ENCODE measurements around the gene ASMT.

Gene ASMT

DNA sequence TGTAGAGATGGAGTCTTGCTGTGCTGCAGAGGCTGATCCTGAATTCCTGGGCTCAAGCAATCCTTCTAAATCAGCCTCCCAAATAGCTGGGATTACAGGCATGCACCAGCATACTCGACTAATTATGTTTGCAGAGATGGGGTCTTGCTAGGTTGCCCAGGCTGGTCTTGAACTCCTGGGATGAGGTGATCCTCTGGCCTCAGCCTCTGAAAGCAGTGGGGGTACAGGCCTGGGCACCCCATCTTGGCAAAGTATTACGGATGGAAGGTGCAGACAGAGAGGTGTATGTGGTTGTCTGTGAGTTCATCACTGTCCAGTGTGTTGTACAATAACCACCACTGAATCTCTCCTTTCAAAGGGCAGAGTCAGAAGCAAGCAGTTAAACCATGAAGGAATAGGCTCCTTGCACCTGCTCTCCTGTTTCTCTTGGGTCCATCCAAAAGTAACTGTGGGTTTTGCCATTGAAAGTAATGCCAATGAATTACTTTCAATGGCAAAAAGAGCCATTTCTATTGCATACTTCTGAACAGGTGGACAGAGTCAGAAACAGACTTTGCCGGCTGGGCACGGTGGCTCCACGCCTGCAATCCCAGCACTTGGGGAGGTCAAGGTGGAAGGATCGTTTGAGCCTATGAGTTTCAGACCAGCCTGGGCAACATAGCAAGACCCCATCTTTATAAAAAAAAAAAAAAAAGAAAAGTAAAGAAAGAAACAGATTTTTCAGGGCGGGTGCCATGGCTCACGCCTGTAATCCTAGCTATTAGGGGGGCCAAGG, 30.4 kb upstream of the ASMT start:
- no peak overlapping the region for H3K27ac ChIP-seq
- TF ChIP-seq, protein P1, sequence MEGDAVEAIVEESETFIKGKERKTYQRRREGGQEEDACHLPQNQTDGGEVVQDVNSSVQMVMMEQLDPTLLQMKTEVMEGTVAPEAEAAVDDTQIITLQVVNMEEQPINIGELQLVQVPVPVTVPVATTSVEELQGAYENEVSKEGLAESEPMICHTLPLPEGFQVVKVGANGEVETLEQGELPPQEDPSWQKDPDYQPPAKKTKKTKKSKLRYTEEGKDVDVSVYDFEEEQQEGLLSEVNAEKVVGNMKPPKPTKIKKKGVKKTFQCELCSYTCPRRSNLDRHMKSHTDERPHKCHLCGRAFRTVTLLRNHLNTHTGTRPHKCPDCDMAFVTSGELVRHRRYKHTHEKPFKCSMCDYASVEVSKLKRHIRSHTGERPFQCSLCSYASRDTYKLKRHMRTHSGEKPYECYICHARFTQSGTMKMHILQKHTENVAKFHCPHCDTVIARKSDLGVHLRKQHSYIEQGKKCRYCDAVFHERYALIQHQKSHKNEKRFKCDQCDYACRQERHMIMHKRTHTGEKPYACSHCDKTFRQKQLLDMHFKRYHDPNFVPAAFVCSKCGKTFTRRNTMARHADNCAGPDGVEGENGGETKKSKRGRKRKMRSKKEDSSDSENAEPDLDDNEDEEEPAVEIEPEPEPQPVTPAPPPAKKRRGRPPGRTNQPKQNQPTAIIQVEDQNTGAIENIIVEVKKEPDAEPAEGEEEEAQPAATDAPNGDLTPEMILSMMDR (conservative IDR thresholded peaks at IDR 0.05) = no peak
- TF ChIP-seq ZFX (IDR thresholded peaks at IDR 0.05) = no peak

DNA sequence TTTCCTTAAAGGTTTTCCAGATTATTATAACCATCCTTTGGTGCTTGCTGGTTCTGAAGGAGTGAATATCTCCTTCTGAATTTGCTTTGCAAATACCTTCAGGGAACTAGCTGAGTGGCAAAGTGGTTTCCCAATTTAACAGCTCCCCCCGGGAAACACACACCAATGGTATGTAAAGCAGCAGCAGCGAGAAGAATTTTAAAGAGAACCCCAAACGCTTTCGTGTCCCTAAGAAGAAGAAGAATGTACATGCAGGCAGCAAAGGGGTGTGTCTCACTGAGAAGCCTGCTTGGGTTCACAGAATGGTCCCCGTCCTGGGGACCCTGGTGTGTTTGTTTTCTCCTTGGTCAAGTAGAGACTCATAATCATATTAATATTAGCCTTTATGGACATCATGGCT, 27.7 kb upstream of the ASMT start:
- H3K27ac ChIP-seq = no peak overlapping the region
- TF ChIP-seq, protein P1 (conservative IDR thresholded peaks at IDR 0.05) = no peak
- no peak for TF ChIP-seq ZFX (IDR thresholded peaks at IDR 0.05)

DNA sequence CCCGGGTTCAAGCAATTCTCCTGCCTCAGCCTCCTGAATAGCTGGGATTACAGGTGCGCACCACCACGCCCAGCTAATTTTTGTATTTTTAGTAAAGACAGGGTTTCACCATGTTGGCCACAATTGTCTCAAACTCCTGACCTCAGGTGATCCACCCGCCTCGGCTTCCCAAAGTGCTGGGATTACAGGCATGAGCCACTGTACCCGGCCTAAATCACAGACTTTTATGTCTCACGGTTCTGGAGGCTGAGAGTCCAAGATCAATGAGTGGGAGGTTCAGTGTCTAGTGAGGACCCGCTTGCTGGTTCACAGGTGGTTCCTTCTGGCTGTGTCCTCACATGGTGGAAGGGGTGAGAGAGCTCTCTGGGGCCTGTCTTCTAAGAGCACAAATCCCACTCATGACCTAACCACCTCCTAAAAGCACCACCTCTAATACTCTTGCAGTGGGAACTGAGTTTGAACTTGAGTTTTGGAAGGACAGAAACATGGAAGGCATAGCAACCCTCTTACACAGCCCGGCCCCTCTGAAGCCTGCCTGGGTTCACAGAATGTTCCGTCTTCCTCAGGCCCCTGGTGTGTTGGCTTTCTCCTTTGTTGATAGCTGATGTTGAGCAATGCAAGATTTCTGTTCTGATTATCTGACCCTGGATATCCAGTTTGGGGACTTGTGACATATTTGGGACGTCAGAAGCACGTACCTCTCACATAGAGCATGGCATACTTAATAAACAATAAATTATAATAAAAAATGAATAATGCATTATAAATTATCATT, 25.3 kb upstream of the ASMT start:
- TF ChIP-seq, protein P1 (conservative IDR thresholded peaks at IDR 0.05) = no peak
- TF ChIP-seq ZFX (IDR thresholded peaks at IDR 0.05) = no peak
- H3K27ac ChIP-seq = no peak overlapping the region

DNA sequence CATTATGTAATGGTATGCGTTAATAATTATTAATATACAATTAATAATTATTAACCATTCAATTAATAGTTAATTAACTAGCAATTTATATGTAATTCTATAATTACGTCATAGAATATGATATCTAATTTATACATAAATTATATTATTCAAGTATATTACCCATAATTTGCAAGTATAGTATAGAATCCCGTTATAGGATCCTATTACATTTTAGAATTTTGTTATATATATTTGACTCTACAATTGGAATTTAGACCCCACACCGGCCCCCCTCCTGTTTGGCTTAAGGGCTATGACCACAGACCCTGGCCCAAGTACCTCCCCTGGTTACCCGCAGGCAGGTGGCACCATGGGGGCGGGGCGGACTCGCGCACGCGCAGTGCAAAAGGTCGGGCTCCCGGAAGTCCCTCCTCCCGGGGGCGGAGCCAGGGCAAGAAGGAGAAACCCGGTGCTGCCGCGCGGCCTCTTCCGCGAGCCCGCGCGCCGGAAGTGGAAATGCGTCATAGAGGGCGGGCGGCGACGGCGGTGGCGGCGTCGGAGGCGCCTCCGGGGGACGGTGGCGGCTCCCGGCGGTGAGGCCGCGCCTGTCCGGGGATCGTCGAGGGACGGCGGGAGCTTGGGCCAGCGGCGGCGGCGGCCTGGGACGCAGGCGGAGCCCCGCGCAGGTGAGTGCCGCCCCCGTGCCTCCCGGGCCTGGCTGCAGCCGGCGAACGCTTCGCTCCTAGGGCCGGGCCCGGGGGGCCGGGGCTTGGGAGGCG, 23.6 kb upstream of the ASMT start, which contains the start of gene AKAP17A:
Gene AKAP17A, plus strand, starts transcription at position 503 of the 761 bp plus-strand sequence. CDS start 1,859 bp downstream, outside the sequence.
- peak; percentile 46; the same call in 1 of the 2 replicates for TF ChIP-seq ZFX (IDR thresholded peaks at IDR 0.05)
- TF ChIP-seq, protein P1 (conservative IDR thresholded peaks at IDR 0.05) = no peak
- peak within 1 kb of the TSS; percentile 83 for H3K27ac ChIP-seq

DNA sequence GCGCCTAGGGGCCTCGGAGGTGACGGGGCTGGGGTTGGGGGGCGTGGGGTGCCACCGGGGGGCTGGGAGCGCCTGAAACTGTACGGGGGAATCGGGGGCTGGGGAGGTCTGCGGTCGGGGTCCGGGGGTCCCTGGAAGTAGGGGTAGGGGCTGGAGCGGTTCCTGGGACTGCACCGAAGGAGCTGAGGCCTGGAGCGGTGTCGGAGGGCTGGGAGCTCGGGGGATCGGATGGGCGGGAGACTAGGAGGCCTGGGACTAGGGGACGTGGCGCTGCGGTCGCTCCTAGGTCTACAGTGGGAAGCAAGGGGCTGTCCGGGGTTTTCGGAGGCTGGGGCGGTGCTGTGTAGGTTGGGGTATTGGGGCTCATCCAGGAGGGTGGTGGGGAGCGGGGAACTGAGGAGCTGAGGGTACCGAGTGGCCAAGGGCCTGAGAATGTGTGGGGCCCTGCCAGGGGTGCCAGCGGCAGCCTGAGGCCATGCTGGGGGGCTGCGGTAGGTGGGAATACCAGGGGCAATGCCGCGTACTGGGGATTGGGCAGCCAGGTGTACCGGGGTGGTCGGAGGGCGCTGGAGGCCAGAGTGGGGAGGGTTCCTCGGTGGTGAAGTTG, 22.9 kb upstream of the ASMT start:
- peak overlapping the region; percentile 83 for H3K27ac ChIP-seq
- no peak for TF ChIP-seq ZFX (IDR thresholded peaks at IDR 0.05)
- TF ChIP-seq, protein P1 (conservative IDR thresholded peaks at IDR 0.05) = no peak

- H3K27ac ChIP-seq = peak overlapping the region; percentile 83
- no peak for TF ChIP-seq ZFX (IDR thresholded peaks at IDR 0.05)
- TF ChIP-seq, protein P1 (conservative IDR thresholded peaks at IDR 0.05) = no peak
Observed at GRCh38 chrX:1592470-1593142, 22.3 kb upstream of the ASMT start.
